Activated CD8-positive, alpha-beta memory T cell treated with anti-CD3 and anti-CD28 coated beads for 1 hour (primary cell): ENCODE data around the gene PHEX.
"Not testable (repeated sequence)": the region's sequence is repeated elsewhere in the genome, so short reads cannot be mapped to it uniquely, and the experiment has no call there.

Experiments
- DNase-seq, 2 donors: peaks; one replicate each; pipeline ENCODE4 v3.0.0-alpha.2; 2020; ENCODE audit warnings: low read depth in 1 of 2; ENCODE audit errors: extremely low read depth in 1 of 2

Gene PHEX

GRCh38 chrX:22203186-22203585, 171.1 kb downstream of the PHEX start:
- no peak for DNase-seq

GRCh38 chrX:22206781-22207180, 174.7 kb downstream of the PHEX start:
- DNase-seq, result no peak

GRCh38 chrX:22220941-22221340, 188.8 kb downstream of the PHEX start:
- DNase-seq, result no peak

- DNase-seq, result no peak
Observed at GRCh38 chrX:22234380-22234779, 202.3 kb downstream of the PHEX start.

GRCh38 chrX:22237479-22237878, 205.4 kb downstream of the PHEX start:
- DNase-seq, result no peak

- no peak for DNase-seq
Observed at GRCh38 chrX:22246620-22247019, 214.5 kb downstream of the PHEX start.

- DNase-seq, result no peak
Observed at GRCh38 chrX:22247169-22247568, 215.0 kb downstream of the PHEX start.

- no peak for DNase-seq
Observed at GRCh38 chrX:22248401-22248800, 216.3 kb downstream of the PHEX start.

GRCh38 chrX:22249371-22249770, 217.2 kb downstream of the PHEX start:
- no peak for DNase-seq

- DNase-seq, result no peak
Observed at GRCh38 chrX:22268706-22269105, 236.6 kb downstream of the PHEX start.

GRCh38 chrX:22272613-22273012, 240.5 kb downstream of the PHEX start, which contains the start of gene CBLL2:
Gene CBLL2 (plus strand): TSS chrX:22272913. CDS start chrX:22272992, 79 bp downstream.
- no peak for DNase-seq

GRCh38 chrX:22273714-22274317, 241.7 kb downstream of the PHEX start:
- no peak for DNase-seq

- DNase-seq, result no peak
Observed at GRCh38 chrX:22276781-22277180, 244.7 kb downstream of the PHEX start.

- DNase-seq, result no peak
Observed at GRCh38 chrX:22278375-22278774, 246.2 kb downstream of the PHEX start.

- not testable (repeated sequence) for DNase-seq
Observed at GRCh38 chrX:22289209-22289608, 257.1 kb downstream of the PHEX start.

- DNase-seq, result no peak
Observed at GRCh38 chrX:22296871-22297270, 264.7 kb downstream of the PHEX start.

GRCh38 chrX:22300130-22300529, 268.0 kb downstream of the PHEX start:
- DNase-seq, result no peak
